Astrocyte (in vitro differentiated cells and primary cell): ENCODE results near the gene TSEN2. TPM values are rescaled to one million over a fixed set of nuclear protein-coding genes. Genes with fewer than 3 reads are reported as not detected.

ENCODE experiments used
- DNase-seq: peaks from one replicate; pipeline ENCODE4 v3.0.0-alpha.2; 2010; ENCODE audit warnings: low read depth
- FAIRE-seq: peaks from 2 replicates; lab custom pipeline; 2011; peaks lifted over from hg19 to GRCh38; lab: Jason Lieb, UNC
- H2AFZ ChIP-seq: 2 replicates; pipeline ENCODE4 v1.6.0; 2012; ENCODE audit warnings: low read depth, low read length, inconsistent platforms
- H3K27ac ChIP-seq: 2 replicates; pipeline ENCODE4 v1.5.1; 2011; ENCODE audit warnings: low read depth, low read length, inconsistent platforms
- H3K27me3 ChIP-seq: 2 replicates; pipeline ENCODE4 v1.6.0; 2011; ENCODE audit warnings: low read length, inconsistent platforms; ENCODE audit not compliant: insufficient read depth
- H3K36me3 ChIP-seq: 2 replicates; pipeline ENCODE4 v1.5.1; 2011; ENCODE audit warnings: low read length, inconsistent platforms; ENCODE audit not compliant: insufficient read depth
- H3K4me1 ChIP-seq: 2 replicates; pipeline ENCODE4 v1.5.1; 2011; ENCODE audit warnings: low read length, inconsistent platforms; ENCODE audit not compliant: insufficient read depth
- H3K4me2 ChIP-seq: 2 replicates; pipeline ENCODE4 v1.6.0; 2012; ENCODE audit warnings: low read length, inconsistent platforms
- H3K4me3 ChIP-seq: 2 replicates; pipeline ENCODE4 v1.5.1; 2011; ENCODE audit warnings: low read depth, mild to moderate bottlenecking, low read length, inconsistent platforms; ENCODE audit not compliant: insufficient read depth
- H3K79me2 ChIP-seq: 2 replicates; pipeline ENCODE4 v1.6.0; 2012; ENCODE audit warnings: mild to moderate bottlenecking, low read length, inconsistent platforms; ENCODE audit not compliant: insufficient read depth
- H3K9ac ChIP-seq: 2 replicates; pipeline ENCODE4 v1.6.0; 2012; ENCODE audit warnings: mild to moderate bottlenecking, low read length, inconsistent platforms
- H3K9me3 ChIP-seq: 2 replicates; pipeline ENCODE4 v1.5.1; 2012; ENCODE audit warnings: low read depth, mild to moderate bottlenecking, low read length, inconsistent platforms; ENCODE audit not compliant: insufficient read depth
- H4K20me1 ChIP-seq: 2 replicates; pipeline ENCODE4 v1.6.0; 2012; ENCODE audit warnings: low read length, inconsistent platforms; ENCODE audit not compliant: insufficient read depth
- H3K27ac Mint-ChIP-seq: one replicate; pipeline ENCODE4 v1.8.0; 2021; ENCODE audit warnings: mild to moderate bottlenecking, mixed read lengths; ENCODE audit not compliant: unreplicated experiment
- H3K27me3 Mint-ChIP-seq: one replicate; pipeline ENCODE4 v1.8.0; 2021; ENCODE audit warnings: low read depth, mixed read lengths; ENCODE audit not compliant: unreplicated experiment
- H3K36me3 Mint-ChIP-seq: one replicate; pipeline ENCODE4 v1.8.0; 2021; ENCODE audit warnings: low read depth, mixed read lengths; ENCODE audit not compliant: unreplicated experiment
- H3K4me1 Mint-ChIP-seq: one replicate; pipeline ENCODE4 v1.8.0; 2021; ENCODE audit warnings: low read depth, mixed read lengths; ENCODE audit not compliant: unreplicated experiment
- H3K4me3 Mint-ChIP-seq: one replicate; pipeline ENCODE4 v1.8.0; 2021; ENCODE audit warnings: mild to moderate bottlenecking, moderate library complexity, mixed read lengths; ENCODE audit not compliant: unreplicated experiment
- H3K9me3 Mint-ChIP-seq: one replicate; pipeline ENCODE4 v1.8.0; 2021; ENCODE audit warnings: mild to moderate bottlenecking, mixed read lengths; ENCODE audit not compliant: unreplicated experiment
- CTCF ChIP-seq: IDR thresholded peaks from 2 replicates; pipeline ENCODE4 v1.5.1; 2011; ENCODE audit warnings: low read depth, mild to moderate bottlenecking, inconsistent platforms, low read length, moderate library complexity; ENCODE audit not compliant: insufficient read depth
- EZH2 ChIP-seq: IDR thresholded peaks from 2 replicates; pipeline ENCODE4 v1.6.1; 2012; ENCODE audit warnings: mild to moderate bottlenecking, low read length, inconsistent platforms; ENCODE audit not compliant: insufficient read depth
- total RNA-seq: library from RNA; stranded (reverse); gene quantifications from 2 replicates; pipeline ENCODE4 v1.2.1, GENCODE V29; 2021

Gene TSEN2
- total RNA-seq, 1 donor from 2014 or later, result 9.7 TPM

- Histone ChIP-seq H3K9ac (peak overlapping the region; percentile 70), H3K79me2 (no peaks in the 10 kb centered on the region)
Observed at GRCh38 chr3:12507591-12508281, 23.5 kb downstream of the TSEN2 start.

GRCh38 chr3:12508291-12508700, 24.0 kb downstream of the TSEN2 start:
- no peaks in the 10 kb centered on the region for H3K79me2 ChIP-seq
- no peaks in the 10 kb centered on the region for H3K9me3 Mint-ChIP-seq
- H3K27ac ChIP-seq, result peak overlapping the region; percentile 92
- no peaks in the 10 kb centered on the region for H3K27me3 ChIP-seq
- no peak for TF ChIP-seq CTCF
- no peak for TF ChIP-seq EZH2
- H3K27ac Mint-ChIP-seq, result peak overlapping the region; percentile 78
- H3K9ac ChIP-seq, result peak overlapping the region; percentile 70
- H3K27me3 Mint-ChIP-seq, result no peaks in the 10 kb centered on the region
- H3K4me3 Mint-ChIP-seq, result peak overlapping the region; percentile 14
- H2AFZ ChIP-seq, result peak overlapping the region; percentile 27
- H3K4me1 ChIP-seq, result peaks cover 20% of the 10 kb centered on the region
- H3K4me2 ChIP-seq, result peak overlapping the region; percentile 82
- H3K4me3 ChIP-seq, result peak overlapping the region; percentile 35
- FAIRE-seq, result no peak
- peaks cover 20% of the 10 kb centered on the region for H3K4me1 Mint-ChIP-seq
- H4K20me1 ChIP-seq, result no peaks in the 10 kb centered on the region
- H3K9me3 ChIP-seq, result no peaks in the 10 kb centered on the region
- peaks cover 3% of the 10 kb centered on the region for H3K36me3 ChIP-seq
- H3K36me3 Mint-ChIP-seq, result peaks cover 6% of the 10 kb centered on the region
- peak; percentile 98 for DNase-seq

More at GRCh38 chr3:12507591-12508281, 23.5 kb downstream of the TSEN2 start:
- FAIRE-seq (no peak), DNase-seq (peak; percentile 54)
- Mint-ChIP-seq H3K4me3 (peak overlapping the region; percentile 36), H3K27me3 (no peaks in the 10 kb centered on the region), H3K36me3 (peaks cover 9% of the 10 kb centered on the region), H3K9me3 (no peaks in the 10 kb centered on the region), H3K27ac (peak overlapping the region; percentile 78), H3K4me1 (peaks cover 20% of the 10 kb centered on the region)
- peak overlapping the region; percentile 35 for H3K4me3 ChIP-seq
- H3K4me1 ChIP-seq, result peaks cover 20% of the 10 kb centered on the region
- peak overlapping the region; percentile 82 for H3K4me2 ChIP-seq
- H3K9me3 ChIP-seq, result no peaks in the 10 kb centered on the region
- peaks cover 7% of the 10 kb centered on the region for H3K36me3 ChIP-seq
- no peaks in the 10 kb centered on the region for H3K27me3 ChIP-seq
- TF ChIP-seq CTCF (no peak), EZH2 (no peak)
- no peaks in the 10 kb centered on the region for H4K20me1 ChIP-seq
- peak overlapping the region; percentile 92 for H3K27ac ChIP-seq
- H2AFZ ChIP-seq, result peak overlapping the region; percentile 27

DNA sequence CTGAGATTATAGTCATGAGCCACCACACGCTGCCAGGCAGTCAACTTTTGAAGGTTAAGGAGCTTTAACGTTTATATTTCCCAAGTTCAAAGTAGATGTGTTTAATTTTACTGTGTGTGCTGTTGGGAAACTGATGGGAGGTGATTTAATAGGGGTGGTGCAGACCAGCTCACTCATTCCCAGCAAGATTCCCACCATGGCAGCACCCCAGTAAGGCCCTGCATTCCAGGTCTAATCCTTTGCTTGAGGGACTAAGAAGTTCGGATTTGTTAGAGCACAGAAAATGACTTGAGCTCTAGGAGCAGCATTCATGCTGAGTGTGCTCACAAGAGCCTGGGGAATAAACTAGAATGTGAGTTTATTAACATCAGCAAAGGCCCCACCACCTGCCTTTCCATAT, 25.2 kb downstream of the TSEN2 start:
- Histone ChIP-seq H3K4me2 (no peak overlapping the region), H3K9me3 (no peaks in the 10 kb centered on the region), H2AFZ (no peak overlapping the region), H3K79me2 (no peaks in the 10 kb centered on the region), H3K36me3 (peaks cover 3% of the 10 kb centered on the region), H3K4me3 (no peak overlapping the region), H4K20me1 (no peaks in the 10 kb centered on the region), H3K27me3 (no peaks in the 10 kb centered on the region), H3K4me1 (peaks cover 20% of the 10 kb centered on the region), H3K27ac (no peak overlapping the region), H3K9ac (no peak overlapping the region)
- H3K36me3 Mint-ChIP-seq, result peaks cover 4% of the 10 kb centered on the region
- peaks cover 20% of the 10 kb centered on the region for H3K4me1 Mint-ChIP-seq
- peak overlapping the region; percentile 18 for H3K27ac Mint-ChIP-seq
- H3K27me3 Mint-ChIP-seq, result no peaks in the 10 kb centered on the region
- FAIRE-seq, result no peak
- no peak for DNase-seq
- no peak overlapping the region for H3K4me3 Mint-ChIP-seq
- no peaks in the 10 kb centered on the region for H3K9me3 Mint-ChIP-seq
- no peak for TF ChIP-seq CTCF
- no peak for TF ChIP-seq EZH2
